Measurements from ENCODE around the gene NCCRP1. TPM values are rescaled to one million over a fixed set of nuclear protein-coding genes. Genes with fewer than 3 reads are reported as not detected.

The NCCRP1 gene
- total and polyA plus RNA-seq, 2 donors (not counting 3 experiments of a cell fraction or from before 2014, with no cell fraction given) = 0.06 TPM; not detected in 1

- FAIRE-seq (peak; percentile 21), DNase-seq (ENCODE audit: low read depth, low spot score) (peak; percentile 18)
- no peaks in the 10 kb centered on the region for H4K20me1 ChIP-seq (replicated peaks; ENCODE audit: control insufficient read depth, extremely low read depth, insufficient read depth, low read length)
- no peaks in the 10 kb centered on the region for H3K79me2 ChIP-seq (ENCODE audit: control insufficient read depth, insufficient read depth, low read length)
- ChIA-PET CTCF (interaction anchor here (0.7 to 1.2 kb wide), 5 partner anchors 9 to 77 kb away, joined by 3 to 4 read pairs (median 3); no protein-coding TSS in a partner anchor), POLR2A (no interaction called here)
- no peak overlapping the region for H3K9ac ChIP-seq (replicated peaks; ENCODE audit: extremely low read depth, insufficient read depth, low read length)
- no peaks in the 10 kb centered on the region for H3K9me3 ChIP-seq (replicated peaks; ENCODE audit: control insufficient read depth, insufficient read depth, low read length)
- H3K36me3 ChIP-seq (ENCODE audit: control insufficient read depth in 2 of 2, extremely low read depth in 1 of 2, insufficient read depth in 2 of 2, low read length in 2 of 2) = no peaks in the 10 kb centered on the region
- BruUV-seq (replicated peaks) = no TSS peak
- dilution Hi-C loops (cut with MboI; ENCODE audit: extremely low pct_ligation_motif_present, low sequenced_read_pairs) = no loop called here
- TF ChIP-seq, protein P1, sequence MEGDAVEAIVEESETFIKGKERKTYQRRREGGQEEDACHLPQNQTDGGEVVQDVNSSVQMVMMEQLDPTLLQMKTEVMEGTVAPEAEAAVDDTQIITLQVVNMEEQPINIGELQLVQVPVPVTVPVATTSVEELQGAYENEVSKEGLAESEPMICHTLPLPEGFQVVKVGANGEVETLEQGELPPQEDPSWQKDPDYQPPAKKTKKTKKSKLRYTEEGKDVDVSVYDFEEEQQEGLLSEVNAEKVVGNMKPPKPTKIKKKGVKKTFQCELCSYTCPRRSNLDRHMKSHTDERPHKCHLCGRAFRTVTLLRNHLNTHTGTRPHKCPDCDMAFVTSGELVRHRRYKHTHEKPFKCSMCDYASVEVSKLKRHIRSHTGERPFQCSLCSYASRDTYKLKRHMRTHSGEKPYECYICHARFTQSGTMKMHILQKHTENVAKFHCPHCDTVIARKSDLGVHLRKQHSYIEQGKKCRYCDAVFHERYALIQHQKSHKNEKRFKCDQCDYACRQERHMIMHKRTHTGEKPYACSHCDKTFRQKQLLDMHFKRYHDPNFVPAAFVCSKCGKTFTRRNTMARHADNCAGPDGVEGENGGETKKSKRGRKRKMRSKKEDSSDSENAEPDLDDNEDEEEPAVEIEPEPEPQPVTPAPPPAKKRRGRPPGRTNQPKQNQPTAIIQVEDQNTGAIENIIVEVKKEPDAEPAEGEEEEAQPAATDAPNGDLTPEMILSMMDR (IDR thresholded peaks at IDR 0.05; ENCODE audit: extremely low read depth in 1 of 2, insufficient read depth in 1 of 2, low read depth in 1 of 2, low read length in 2 of 2) = no peak
- intact Hi-C loops (cut with micrococcal nuclease) = loop anchor here (5.0 kb wide), 1 partner anchor 147 kb away; no protein-coding TSS in a partner anchor
- H3K9me1 ChIP-seq (replicated peaks; ENCODE audit: control insufficient read depth, extremely low read depth, insufficient read depth, low read length) = no peaks in the 10 kb centered on the region
- H3K4me2 ChIP-seq (ENCODE audit: insufficient read depth, low read length) = no peak overlapping the region
- no peak overlapping the region for H3K27ac ChIP-seq (ENCODE audit: insufficient read depth, low read depth, low read length)
- no peak overlapping the region for H2AFZ ChIP-seq (ENCODE audit: low read depth, low read length)
- peaks cover 33 to 38% of the 10 kb centered on the region in 2 experiments for H3K27me3 ChIP-seq (ENCODE audit: control insufficient read depth in 2 of 2, insufficient read depth in 2 of 2, low read length in 2 of 2)
- H3K4me1 ChIP-seq (ENCODE audit: control insufficient read depth, extremely low read depth, insufficient read depth, low read length) = no peaks in the 10 kb centered on the region
- no peak overlapping the region for H3K4me3 ChIP-seq (replicated peaks in 1 of 3; ENCODE audit: insufficient read depth in 1 of 3, low read depth in 1 of 3, low read length in 3 of 3)
Measured at GRCh38 chr19:39199025-39199424, 2.3 kb downstream of the NCCRP1 start.

DNA sequence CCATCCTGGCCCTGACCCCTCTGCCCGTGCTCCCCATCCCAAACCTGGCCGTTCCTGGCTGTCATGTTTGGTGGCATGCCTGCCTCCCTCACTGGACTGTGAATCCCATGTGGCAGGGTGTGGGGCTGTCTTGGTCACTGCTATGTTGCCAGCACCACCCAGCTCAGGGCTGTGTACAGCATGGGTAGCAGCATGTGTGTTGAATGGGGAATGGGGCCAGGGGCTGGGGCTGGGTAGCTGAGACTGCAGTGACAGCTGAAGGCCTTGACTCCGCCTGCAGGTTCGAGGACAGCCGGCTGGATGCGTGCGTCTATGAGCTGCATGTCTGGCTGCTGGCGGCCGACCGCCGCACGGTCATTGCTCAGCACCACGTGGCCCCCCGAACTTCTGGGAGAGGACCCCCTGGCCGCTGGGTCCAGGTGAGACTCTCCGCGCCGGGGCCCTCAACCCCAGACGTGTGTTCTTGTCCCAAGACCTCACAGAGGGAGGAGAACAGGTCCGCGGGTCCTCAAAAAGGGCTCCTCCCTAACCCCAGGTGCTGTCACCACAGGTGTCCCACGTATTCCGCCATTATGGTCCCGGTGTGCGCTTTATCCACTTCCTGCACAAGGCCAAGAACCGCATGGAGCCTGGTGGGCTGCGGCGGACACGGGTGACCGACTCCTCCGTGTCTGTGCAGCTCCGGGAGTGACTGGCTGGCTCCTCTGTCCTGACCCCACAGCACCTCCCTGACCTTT, 3.5 kb downstream of the NCCRP1 start:
- intact Hi-C loops (cut with micrococcal nuclease) = no loop called here
- no TSS peak for BruUV-seq (replicated peaks)
- no peaks in the 10 kb centered on the region for H3K36me3 ChIP-seq (ENCODE audit: control insufficient read depth in 2 of 2, extremely low read depth in 1 of 2, insufficient read depth in 2 of 2, low read length in 2 of 2)
- no peaks in the 10 kb centered on the region for H3K9me3 ChIP-seq (replicated peaks; ENCODE audit: control insufficient read depth, insufficient read depth, low read length)
- no peak overlapping the region for H3K4me3 ChIP-seq (replicated peaks in 1 of 3; ENCODE audit: insufficient read depth in 1 of 3, low read depth in 1 of 3, low read length in 3 of 3)
- ChIA-PET CTCF (no interaction called here), POLR2A (no interaction called here)
- H4K20me1 ChIP-seq (replicated peaks; ENCODE audit: control insufficient read depth, extremely low read depth, insufficient read depth, low read length) = no peaks in the 10 kb centered on the region
- DNase-seq (ENCODE audit: low read depth, low spot score) = no peak
- H3K4me2 ChIP-seq (ENCODE audit: insufficient read depth, low read length) = no peak overlapping the region
- H3K4me1 ChIP-seq (ENCODE audit: control insufficient read depth, extremely low read depth, insufficient read depth, low read length) = no peaks in the 10 kb centered on the region
- no peak overlapping the region for H3K27ac ChIP-seq (ENCODE audit: insufficient read depth, low read depth, low read length)
- no peaks in the 10 kb centered on the region for H3K79me2 ChIP-seq (ENCODE audit: control insufficient read depth, insufficient read depth, low read length)
- TF ChIP-seq JUN (IDR thresholded peaks at IDR 0.05; ENCODE audit: borderline replicate concordance, insufficient read depth, insufficient read length, low read depth) = no peak
- TF ChIP-seq POLR2AphosphoS5 (IDR thresholded peaks at IDR 0.05; ENCODE audit: insufficient read depth, low read depth, low read length) = no peak
- no peak for TF ChIP-seq GATA2 (IDR thresholded peaks at IDR 0.05; ENCODE audit: insufficient read depth, insufficient read length, low read depth, low read length)
- TF ChIP-seq, protein P1 (IDR thresholded peaks at IDR 0.05; ENCODE audit: extremely low read depth in 1 of 2, insufficient read depth in 1 of 2, low read depth in 1 of 2, low read length in 2 of 2) = no peak
- TF ChIP-seq, protein P2, sequence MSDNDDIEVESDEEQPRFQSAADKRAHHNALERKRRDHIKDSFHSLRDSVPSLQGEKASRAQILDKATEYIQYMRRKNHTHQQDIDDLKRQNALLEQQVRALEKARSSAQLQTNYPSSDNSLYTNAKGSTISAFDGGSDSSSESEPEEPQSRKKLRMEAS (IDR thresholded peaks at IDR 0.05; ENCODE audit: insufficient read depth, insufficient read length) = no peak
- H3K9ac ChIP-seq (replicated peaks; ENCODE audit: extremely low read depth, insufficient read depth, low read length) = no peak overlapping the region
- H3K27me3 ChIP-seq (ENCODE audit: control insufficient read depth in 2 of 2, insufficient read depth in 2 of 2, low read length in 2 of 2) = peaks cover 40 to 47% of the 10 kb centered on the region in 2 experiments
- no peaks in the 10 kb centered on the region for H3K9me1 ChIP-seq (replicated peaks; ENCODE audit: control insufficient read depth, extremely low read depth, insufficient read depth, low read length)
- dilution Hi-C loops (cut with MboI; ENCODE audit: extremely low pct_ligation_motif_present, low sequenced_read_pairs) = no loop called here
- H2AFZ ChIP-seq (ENCODE audit: low read depth, low read length) = no peak overlapping the region
- FAIRE-seq = no peak
